Left ventricle myocardium inferior (tissue), 1 donor: ENCODE data around the gene PMVK. TPM values are rescaled to one million over a fixed set of nuclear protein-coding genes. Genes with fewer than 3 reads are reported as not detected.
"Not testable (repeated sequence)": the region's sequence is repeated elsewhere in the genome, so short reads cannot be mapped to it uniquely, and the experiment has no call there.

ENCODE experiments used
- DNase-seq: peaks from one replicate; pipeline ENCODE4 v3.0.0-alpha.2; 2020
- H3K27ac ChIP-seq: fragments of 200-600 bp; replicated peaks from 2 replicates; pipeline ENCODE4 v1.8.0; 2021
- H3K27me3 ChIP-seq: fragments of 200-600 bp; 2 replicates; pipeline ENCODE4 v1.8.0; 2021; ENCODE audit warnings: low read depth
- H3K36me3 ChIP-seq: fragments of 200-600 bp; 2 replicates; pipeline ENCODE4 v1.8.0; 2021
- H3K4me1 ChIP-seq: fragments of 200-600 bp; 2 replicates; pipeline ENCODE4 v1.8.0; 2021
- H3K4me3 ChIP-seq: fragments of 200-600 bp; 2 replicates; pipeline ENCODE4 v1.8.0; 2021; ENCODE audit warnings: mild to moderate bottlenecking, moderate library complexity
- H3K9me3 ChIP-seq: fragments of 200-600 bp; replicated peaks from 2 replicates; pipeline ENCODE4 v1.8.0; 2021
- CTCF ChIP-seq: fragments of 200-600 bp; IDR thresholded peaks from 2 replicates; pipeline ENCODE4 v1.8.0; 2021; ENCODE audit warnings: antibody characterized with exemption, mild to moderate bottlenecking, borderline replicate concordance
- intact Hi-C: fragments of 100-400 bp; cut with micrococcal nuclease; formaldehyde crosslinking; loops from one replicate; pipeline ENCODE4 v1.11.0; 2022
- total RNA-seq: library from RNA; stranded (reverse); fragmentation: NEBNext Ultra II Directional; extraction: Animal tissue kit (Norgen Biotek cat#: 25700); gene quantifications from one replicate; pipeline ENCODE4 v1.2.1, GENCODE V29; 2021
- donor health status: DM: no; HTN: yes; CAD: no; lungs with severe emphysema.

PMVK gene
- total RNA-seq, 1 donor from 2014 or later, result 46.5 TPM

- Histone ChIP-seq H3K4me1 (peaks cover 39% of the 10 kb centered on the region), H3K9me3 (peaks cover 9% of the 10 kb centered on the region), H3K36me3 (no peaks in the 10 kb centered on the region), H3K4me3 (no peak overlapping the region), H3K27me3 (no peaks in the 10 kb centered on the region), H3K27ac (peak overlapping the region; percentile 81)
- no peak for DNase-seq
- no peak for TF ChIP-seq CTCF
- intact Hi-C loops, result no loop called here
Measured at GRCh38 chr1:154912755-154913154, 23.8 kb downstream of the PMVK start.

- H3K9me3 ChIP-seq, result peaks cover 9% of the 10 kb centered on the region
- H3K4me1 ChIP-seq, result peaks cover 39% of the 10 kb centered on the region
- H3K27ac ChIP-seq, result peak overlapping the region; percentile 81
- no peak for TF ChIP-seq CTCF
- DNase-seq, result peak; percentile 31
- H3K27me3 ChIP-seq, result no peaks in the 10 kb centered on the region
- no peak overlapping the region for H3K4me3 ChIP-seq
- no peaks in the 10 kb centered on the region for H3K36me3 ChIP-seq
- intact Hi-C loops, result no loop called here
Measured at GRCh38 chr1:154911691-154912550, 24.6 kb downstream of the PMVK start.

- Histone ChIP-seq H3K36me3 (no peaks in the 10 kb centered on the region), H3K27me3 (no peaks in the 10 kb centered on the region), H3K4me3 (no peak overlapping the region), H3K9me3 (peaks cover 9% of the 10 kb centered on the region), H3K4me1 (peaks cover 39% of the 10 kb centered on the region), H3K27ac (peak overlapping the region; percentile 81)
- TF ChIP-seq CTCF, result no peak
- intact Hi-C loops, result no loop called here
- DNase-seq, result no peak
Measured at GRCh38 chr1:154910851-154911250, 25.7 kb downstream of the PMVK start.

GRCh38 chr1:154908937-154909336, 27.6 kb downstream of the PMVK start:
- no peak for TF ChIP-seq CTCF
- H3K36me3 ChIP-seq, result no peaks in the 10 kb centered on the region
- no peaks in the 10 kb centered on the region for H3K27me3 ChIP-seq
- H3K9me3 ChIP-seq, result peaks cover 9% of the 10 kb centered on the region
- peaks cover 28% of the 10 kb centered on the region for H3K4me1 ChIP-seq
- intact Hi-C loops, result no loop called here
- H3K27ac ChIP-seq, result no peak overlapping the region
- DNase-seq, result no peak
- H3K4me3 ChIP-seq, result no peak overlapping the region

GRCh38 chr1:154908129-154908528, 28.4 kb downstream of the PMVK start:
- DNase-seq, intact Hi-C loops, H3K36me3 ChIP-seq, H3K27me3 ChIP-seq, H3K9me3 ChIP-seq, H3K4me3 ChIP-seq, H3K27ac ChIP-seq: not testable (repeated sequence)
- H3K4me1 ChIP-seq, result peaks cover 20% of the 10 kb centered on the region

- intact Hi-C loops, result no loop called here
- no peak for DNase-seq
- no peak overlapping the region for H3K4me3 ChIP-seq
Measured at GRCh38 chr1:154906621-154907081, 29.9 kb downstream of the PMVK start.

More at GRCh38 chr1:154906621-154907081, 29.9 kb downstream of the PMVK start:
- no peak overlapping the region for H3K27ac ChIP-seq
- no peaks in the 10 kb centered on the region for H3K27me3 ChIP-seq
- H3K36me3 ChIP-seq, result no peaks in the 10 kb centered on the region
- peaks cover 5% of the 10 kb centered on the region for H3K4me1 ChIP-seq
- peak; percentile 70 for TF ChIP-seq CTCF
- peaks cover 9% of the 10 kb centered on the region for H3K9me3 ChIP-seq
